SHP77 treated with DMSO at 0.1 percent for 48 hours (cell line): ENCODE results near the gene RANGAP1.

Experiments
- DNase-seq: peaks from one replicate; lab custom pipeline; 2025; lab: John Stamatoyannopoulos, UW

Gene RANGAP1

DNA sequence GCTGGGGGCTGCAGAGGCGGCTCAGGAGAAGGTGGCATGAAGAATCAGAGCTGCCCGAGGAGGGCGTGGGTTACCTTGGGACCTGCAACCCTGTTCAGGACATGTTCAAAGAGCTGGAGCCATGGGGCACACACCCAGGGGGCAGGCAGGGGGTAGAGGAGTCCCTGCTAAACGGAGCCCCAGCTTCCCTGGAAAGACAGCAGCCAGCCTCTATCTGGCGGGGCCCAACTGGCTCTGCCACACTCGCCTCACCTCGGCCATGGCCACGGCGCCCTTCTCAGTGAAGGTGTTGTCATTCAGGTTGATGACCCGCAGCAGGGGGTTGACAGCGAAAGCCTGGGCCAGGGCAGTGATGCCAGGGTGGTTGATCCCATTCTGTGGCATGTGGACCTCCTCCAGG, 28.3 kb downstream of the RANGAP1 start:
- DNase-seq, result no peak

DNA sequence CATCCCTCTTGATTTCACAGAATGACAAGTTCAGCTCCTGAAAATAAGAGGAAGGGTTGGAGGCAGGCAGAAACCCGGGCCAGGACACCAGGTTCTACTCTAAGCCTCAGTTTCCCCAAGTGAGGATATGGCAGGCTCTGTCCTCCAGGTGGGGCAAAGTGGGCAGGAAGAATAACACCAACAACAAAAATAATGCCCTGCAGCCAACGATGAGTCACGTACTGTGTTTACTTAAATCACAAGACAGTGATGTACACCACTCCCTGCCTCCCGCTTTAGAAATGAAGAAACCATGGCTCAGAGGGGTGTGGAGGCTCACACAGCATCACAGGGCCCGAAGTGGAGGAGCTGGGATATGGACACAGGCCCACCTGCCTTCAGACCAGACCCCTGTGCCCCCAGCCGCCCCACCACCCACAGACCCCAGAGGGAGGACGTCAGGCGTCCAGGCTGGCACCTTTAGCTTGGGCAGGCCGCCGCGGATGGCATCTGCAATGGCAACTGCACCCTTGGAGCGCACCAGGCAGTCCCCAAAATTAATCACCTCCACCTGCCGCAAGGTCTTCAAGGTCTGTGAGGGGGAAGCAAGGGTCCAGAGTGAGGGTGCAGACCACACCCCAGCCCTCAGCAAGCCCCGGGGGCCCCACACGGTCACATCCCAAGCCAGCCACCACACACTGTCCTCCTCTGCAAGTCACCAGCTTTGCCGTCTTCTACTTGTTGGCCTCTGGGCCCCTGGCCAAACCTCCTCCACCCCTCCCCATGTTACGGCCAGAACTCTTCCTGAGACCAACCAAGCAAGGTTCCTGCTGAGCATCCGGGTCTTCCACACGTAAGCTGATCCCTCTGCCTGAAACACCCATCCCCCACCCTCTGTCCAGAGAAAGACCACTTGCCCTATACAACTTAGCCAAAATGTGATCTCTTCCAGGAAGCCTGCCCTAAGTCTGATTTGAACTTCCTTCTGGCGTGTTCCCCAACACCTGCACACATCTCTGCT, 29.4 kb downstream of the RANGAP1 start:
- DNase-seq, result no peak

- no peak for DNase-seq
Observed at GRCh38 chr22:41254230-41254629, 31.8 kb downstream of the RANGAP1 start.

DNA sequence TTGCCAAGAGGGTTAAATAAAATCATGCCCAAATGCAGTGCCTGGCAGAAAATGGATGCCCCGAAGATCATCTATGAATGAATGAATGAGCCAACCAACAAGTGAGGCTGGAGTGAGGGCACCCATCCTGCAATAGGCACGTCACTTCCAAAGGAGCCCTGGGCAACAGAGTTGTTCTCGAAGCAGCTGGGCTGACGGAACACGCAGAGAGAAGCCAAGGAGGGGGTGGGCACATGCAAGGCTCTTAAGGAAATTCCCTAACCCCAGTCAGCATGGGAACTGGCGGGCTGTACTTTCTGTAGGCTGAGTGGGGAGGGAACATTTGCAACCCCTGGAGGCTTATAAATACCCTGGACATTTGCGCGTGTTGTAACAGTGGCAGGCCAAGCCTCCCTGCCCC, 33.6 kb downstream of the RANGAP1 start:
- no peak for DNase-seq

DNA sequence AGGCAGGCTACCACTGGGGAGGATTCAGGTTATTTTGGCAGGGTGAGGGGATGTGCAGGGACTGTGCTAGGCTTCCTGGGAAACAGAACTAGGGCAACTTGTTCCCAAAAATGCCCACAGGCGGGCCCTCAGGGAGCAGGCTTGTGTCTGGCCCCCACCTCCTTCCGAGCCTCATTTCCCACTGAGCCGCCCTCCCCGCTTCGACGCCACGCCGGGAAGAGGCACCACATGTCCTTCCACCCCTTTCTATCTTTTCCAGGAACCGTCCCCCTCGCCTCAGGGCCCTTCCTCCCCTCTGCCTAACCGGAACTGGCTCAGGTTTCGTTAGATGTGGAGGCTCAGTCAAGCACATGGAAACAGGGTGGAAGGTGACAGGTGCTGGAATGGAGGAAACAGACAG, 35.9 kb downstream of the RANGAP1 start:
- no peak for DNase-seq

GRCh38 chr22:41249442-41249841, 36.5 kb downstream of the RANGAP1 start:
- DNase-seq, result no peak

- DNase-seq, result no peak
Observed at GRCh38 chr22:41248758-41249157, 37.2 kb downstream of the RANGAP1 start.

GRCh38 chr22:41248314-41248713, 37.7 kb downstream of the RANGAP1 start:
- no peak for DNase-seq

DNA sequence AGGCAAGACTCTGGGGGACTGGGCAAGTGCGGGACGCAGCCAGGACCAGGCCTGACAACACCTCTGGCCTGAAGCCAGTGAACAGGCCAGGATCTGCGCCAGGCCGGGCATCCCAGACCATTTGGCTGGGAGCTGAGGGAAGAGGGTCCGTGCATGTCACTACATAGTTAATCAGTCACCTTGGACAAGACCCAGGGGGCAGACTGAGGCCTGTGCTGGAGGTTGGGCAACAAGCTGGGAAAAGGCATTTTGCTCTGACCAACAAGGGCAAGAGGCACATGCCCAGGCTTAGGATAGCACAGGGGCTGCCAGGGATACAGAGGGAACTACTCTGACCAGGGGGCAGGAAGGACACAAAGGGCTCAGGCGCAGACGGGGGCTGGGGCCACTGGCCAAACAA, 38.3 kb downstream of the RANGAP1 start:
- no peak for DNase-seq

- no peak for DNase-seq
Observed at GRCh38 chr22:41245917-41246499, 40.0 kb downstream of the RANGAP1 start.

- DNase-seq, result no peak
Observed at GRCh38 chr22:41243361-41243760, 42.6 kb downstream of the RANGAP1 start.

DNA sequence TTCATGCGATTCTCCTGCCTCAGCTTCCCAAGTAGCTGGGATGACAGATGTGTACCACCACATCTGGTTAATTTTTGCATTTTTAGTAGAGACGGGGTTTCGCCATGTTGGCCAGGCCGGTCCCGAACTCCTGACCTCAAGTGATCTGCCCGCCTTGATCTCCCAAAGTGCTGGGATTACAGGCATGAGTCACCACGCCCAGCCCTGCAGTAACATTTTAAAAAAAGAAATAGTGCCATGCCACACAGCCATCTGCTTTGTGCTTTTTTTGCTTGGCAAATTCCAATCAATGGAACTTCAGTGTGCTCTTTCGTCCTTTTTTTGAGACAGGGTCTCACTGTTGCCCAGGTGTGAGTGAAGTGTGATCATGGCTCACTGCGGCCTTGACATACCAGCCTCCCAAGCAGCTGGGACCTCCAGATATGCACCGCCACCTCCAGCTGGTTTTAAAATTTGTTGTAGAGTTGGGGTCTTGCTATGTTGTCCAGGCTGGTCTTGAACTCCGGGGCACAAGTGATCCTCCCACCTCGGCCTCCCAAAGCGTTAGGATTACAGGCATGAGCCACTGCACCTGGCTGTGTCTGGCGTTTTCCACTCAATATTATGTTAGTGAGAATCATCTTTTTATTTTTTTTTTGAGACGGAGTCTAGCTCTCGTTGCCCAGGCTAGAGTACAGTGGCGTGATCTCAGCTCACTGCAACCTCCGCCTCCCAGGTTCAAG, 43.4 kb downstream of the RANGAP1 start:
- no peak for DNase-seq

- no peak for DNase-seq
Observed at GRCh38 chr22:41241133-41241676, 44.8 kb downstream of the RANGAP1 start.

GRCh38 chr22:41240377-41241132, 45.4 kb downstream of the RANGAP1 start, which contains the start of gene CHADL:
TSS of gene CHADL (minus strand) at chr22:41240931. CDS start at chr22:41240881, 50 bp downstream.
- no peak for DNase-seq

DNA sequence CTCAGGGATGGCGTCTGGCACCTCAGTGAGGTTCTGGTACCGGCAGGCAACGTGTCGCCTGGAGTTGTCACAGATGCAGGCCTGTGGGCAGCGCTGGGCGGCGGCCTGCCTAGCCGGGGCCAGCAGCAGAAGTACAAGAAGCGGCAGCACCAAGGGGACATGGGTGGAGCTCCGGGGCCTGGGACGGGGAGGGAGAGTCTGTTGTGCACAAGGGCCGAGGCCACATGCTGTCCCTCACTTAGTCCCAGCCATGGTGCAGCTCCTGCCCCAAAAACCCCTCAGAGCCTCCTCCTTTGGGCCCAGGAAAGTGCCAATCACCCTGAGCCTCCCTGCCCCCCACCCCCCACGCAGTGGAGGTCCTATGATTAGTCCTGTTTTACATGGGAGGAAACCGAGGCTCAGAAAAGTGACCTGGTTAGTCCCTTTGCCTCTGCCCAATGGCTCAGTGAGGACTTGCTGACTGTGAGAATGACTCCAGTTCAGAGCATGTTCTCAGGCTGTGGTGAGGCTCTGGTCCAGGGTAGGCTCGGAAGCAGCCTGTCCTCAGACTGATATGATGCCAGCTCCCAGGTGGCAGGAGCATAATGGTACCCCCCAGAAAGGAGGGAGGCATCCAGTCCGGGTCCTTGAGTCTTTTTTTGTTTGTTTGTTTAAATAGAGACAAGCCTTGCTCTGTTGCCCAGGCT, 46.4 kb downstream of the RANGAP1 start:
- DNase-seq, result no peak

GRCh38 chr22:41238570-41239442, 47.2 kb downstream of the RANGAP1 start:
- no peak for DNase-seq

DNA sequence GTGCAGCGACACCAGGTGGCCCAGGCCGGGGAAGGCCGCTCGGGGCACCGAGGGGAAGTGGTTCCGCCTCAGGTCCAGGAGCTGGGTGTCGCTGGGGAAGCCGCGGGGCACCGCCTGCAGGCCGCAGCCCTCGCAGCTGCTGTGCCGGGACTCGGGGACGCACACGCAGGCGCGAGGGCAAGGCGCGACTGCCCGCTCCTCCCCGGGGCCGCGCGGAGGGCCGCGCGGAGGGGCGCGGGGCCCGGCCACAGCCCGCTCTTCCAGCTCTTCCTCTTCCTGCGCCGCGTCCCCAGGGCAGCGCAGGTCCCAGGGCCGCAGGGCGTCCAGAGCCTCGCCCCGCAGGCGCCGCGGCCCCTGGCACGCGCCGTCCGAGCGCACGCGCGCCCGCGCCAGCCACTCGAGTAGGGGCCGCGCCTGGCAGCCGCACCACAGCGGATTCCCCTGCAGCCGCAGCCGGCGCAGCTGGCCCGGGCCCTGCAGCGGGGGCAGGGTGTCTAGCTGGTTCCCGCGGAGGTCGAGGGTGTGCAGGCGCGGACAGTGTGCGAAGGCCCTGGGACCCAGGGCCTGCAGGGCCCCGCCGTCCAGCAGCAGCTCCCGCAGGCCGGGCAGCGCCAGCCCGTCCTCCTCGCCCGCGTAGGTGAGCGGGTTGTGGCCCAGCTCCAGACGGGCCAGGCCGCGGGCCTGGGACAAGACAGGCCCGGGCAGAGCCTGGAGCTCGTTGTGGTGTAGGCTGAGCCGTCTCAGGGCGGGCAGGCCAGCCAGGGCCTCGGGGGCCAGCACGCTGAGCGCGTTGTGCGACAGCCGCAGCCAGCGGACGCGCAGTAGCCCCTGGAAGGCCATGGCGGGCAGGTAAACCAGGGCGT, 48.0 kb downstream of the RANGAP1 start:
- no peak for DNase-seq

GRCh38 chr22:41237036-41237706, 48.8 kb downstream of the RANGAP1 start:
- no peak for DNase-seq
